GM12878 (cell line): ENCODE data around the gene WDSUB1. TPM values are rescaled to one million over a fixed set of nuclear protein-coding genes. Genes with fewer than 3 reads are reported as not detected.

Experiments
- ATF7 ChIP-seq: fragments of 450-650 bp; IDR thresholded peaks from 2 replicates; pipeline ENCODE4 v1.6.1; 2016; ENCODE audit warnings: low read depth, mild to moderate bottlenecking
- CHD2 ChIP-seq: IDR thresholded peaks from 2 replicates; pipeline ENCODE4 v1.6.1; 2011; ENCODE audit warnings: low read depth, low read length, improper control_type of control experiment, borderline replicate concordance
- CREB1 ChIP-seq: IDR thresholded peaks from 2 replicates; pipeline ENCODE4 v1.6.1; 2012; ENCODE audit warnings: low read depth, mild to moderate bottlenecking, inconsistent platforms
- GATAD2B ChIP-seq: fragments of 450-650 bp; conservative IDR thresholded peaks from 2 replicates; pipeline ENCODE4 v1.6.1; 2017; ENCODE audit warnings: low read depth, mild to moderate bottlenecking, moderate library complexity
- HDAC6 ChIP-seq: fragments of 200-600 bp; sonication (generic); IDR thresholded peaks from one replicate; pipeline ENCODE4 v1.8.0; 2017; ENCODE audit warnings: antibody characterized with exemption; ENCODE audit not compliant: unreplicated experiment
- KDM1A ChIP-seq: fragments of 200-600 bp; sonication (generic); IDR thresholded peaks from 2 replicates; pipeline ENCODE4 v1.6.1; 2016; ENCODE audit warnings: borderline replicate concordance
- MYB ChIP-seq: fragments of 150-350 bp; IDR thresholded peaks from 2 replicates; pipeline ENCODE4 v1.6.1; 2014; ENCODE audit warnings: mild to moderate bottlenecking, low read depth, low read length, borderline replicate concordance
- RB1 ChIP-seq: fragments of 450-650 bp; formaldehyde crosslinking; IDR thresholded peaks from 2 replicates; pipeline ENCODE4 v1.6.1; 2017; ENCODE audit warnings: mild to moderate bottlenecking, borderline replicate concordance
- RCOR1 ChIP-seq: conservative IDR thresholded peaks from 2 replicates; pipeline ENCODE4 v1.6.1; 2012; ENCODE audit warnings: low read depth, low read length, improper control_type of control experiment
- SREBF1 ChIP-seq: IDR thresholded peaks from 2 replicates; pipeline ENCODE4 v1.6.1; 2012; ENCODE audit warnings: mild to moderate bottlenecking, low read length
- TARDBP ChIP-seq: IDR thresholded peaks from 2 replicates; pipeline ENCODE4 v1.6.1; 2016; ENCODE audit warnings: borderline replicate concordance
- TBL1XR1 ChIP-seq: IDR thresholded peaks from 2 replicates; pipeline ENCODE4 v1.6.1; 2012; ENCODE audit warnings: low read depth, low read length, improper control_type of control experiment
- TCF12 ChIP-seq: IDR thresholded peaks from 2 replicates; pipeline ENCODE4 v1.6.1; 2011; ENCODE audit warnings: low read depth, mild to moderate bottlenecking, low read length
- YBX1 ChIP-seq: fragments of 450-650 bp; IDR thresholded peaks from 2 replicates; pipeline ENCODE4 v1.6.1; 2016; ENCODE audit warnings: antibody characterized with exemption
- ZNF217 ChIP-seq: fragments of 450-650 bp; IDR thresholded peaks from 2 replicates; pipeline ENCODE4 v1.6.1; 2017; ENCODE audit warnings: antibody characterized with exemption, mild to moderate bottlenecking
- ZNF274 ChIP-seq: IDR thresholded peaks from one replicate; pipeline ENCODE4 v1.8.0; 2011; ENCODE audit not compliant: insufficient read length, insufficient read depth
- polyA plus RNA-seq, 11 experiments: library from polyadenylated mRNA; depleted of rRNA in 4 of 11; unstranded in 6 of 11; stranded (reverse) in 5 of 11; fragments of >200 nt; fragmentation: Nextera tagmentation in 4 of 11; fragmentation: Illumina TruSeq in 1 of 11; extraction: Ambion mirVana in 4 of 11; extraction: Trizol in 1 of 11; gene quantifications; 1 replicate in 1 of 11; 2 replicates in 10 of 11; pipeline versions ENCODE4 v1.2.1 to v1.2.3, GENCODE V29; 2011 to 2016; ENCODE audit warnings: inconsistent platforms in 2 of 11, missing spikeins in 2 of 11, low read depth in 1 of 11
- total RNA-seq, 4 experiments: library from RNA; depleted of rRNA in 3 of 4; stranded (reverse); fragments of >200 nt in 3 of 4; fragmentation: Illumina TruSeq in 1 of 4; extraction: Trizol in 1 of 4; gene quantifications; 2 replicates each; pipeline versions ENCODE4 v1.2.1 to v1.2.3, GENCODE V29; 2013 to 2021
- TF ChIP-seq, protein P1 (sequence below): IDR thresholded peaks from 2 replicates; pipeline ENCODE4 v1.6.1; 2012; ENCODE audit warnings: low read depth, low read length, improper control_type of control experiment
- TF ChIP-seq, protein P2 (sequence below): fragments of 450-650 bp; IDR thresholded peaks from 2 replicates; pipeline ENCODE4 v1.6.1; 2014; ENCODE audit warnings: mild to moderate bottlenecking
- TF ChIP-seq, protein P3 (sequence below): IDR thresholded peaks from 2 replicates; pipeline ENCODE4 v1.6.1; 2011; ENCODE audit warnings: borderline replicate concordance, low read depth, mild to moderate bottlenecking, moderate library complexity, mixed read lengths, low read length; ENCODE audit not compliant: insufficient read depth; ENCODE audit errors: extremely low read length
- TF ChIP-seq, protein P4 (sequence below): IDR thresholded peaks from 2 replicates; pipeline ENCODE4 v1.6.1; 2012; ENCODE audit warnings: low read length, inconsistent platforms
- TF ChIP-seq, protein P5 (sequence below): fragments of 450-650 bp; IDR thresholded peaks from 2 replicates; pipeline ENCODE4 v1.6.1; 2017; ENCODE audit warnings: mild to moderate bottlenecking, low read depth, inconsistent platforms; ENCODE audit not compliant: poor library complexity, severe bottlenecking
- TF ChIP-seq, protein P6 (sequence below), 3 experiments: IDR thresholded peaks in 2 of 3; conservative IDR thresholded peaks in 1 of 3; 2 replicates each; pipeline ENCODE4 v1.5.1; 2011; ENCODE audit warnings: low read depth in 3 of 3, low read length in 3 of 3, mild to moderate bottlenecking in 3 of 3, control low read depth in 2 of 3, moderate library complexity in 2 of 3, inconsistent platforms in 1 of 3, mixed read lengths in 1 of 3; ENCODE audit not compliant: control insufficient read depth in 2 of 3, insufficient read depth in 1 of 3; ENCODE audit errors: extremely low read depth in 1 of 3

Gene WDSUB1
- total and polyA plus RNA-seq, 10 of the 15 experiments (the other 5 are each of a cell fraction or from before 2014, with no cell fraction given) = 4.4 to 12.7 (median 7.6) TPM

DNA sequence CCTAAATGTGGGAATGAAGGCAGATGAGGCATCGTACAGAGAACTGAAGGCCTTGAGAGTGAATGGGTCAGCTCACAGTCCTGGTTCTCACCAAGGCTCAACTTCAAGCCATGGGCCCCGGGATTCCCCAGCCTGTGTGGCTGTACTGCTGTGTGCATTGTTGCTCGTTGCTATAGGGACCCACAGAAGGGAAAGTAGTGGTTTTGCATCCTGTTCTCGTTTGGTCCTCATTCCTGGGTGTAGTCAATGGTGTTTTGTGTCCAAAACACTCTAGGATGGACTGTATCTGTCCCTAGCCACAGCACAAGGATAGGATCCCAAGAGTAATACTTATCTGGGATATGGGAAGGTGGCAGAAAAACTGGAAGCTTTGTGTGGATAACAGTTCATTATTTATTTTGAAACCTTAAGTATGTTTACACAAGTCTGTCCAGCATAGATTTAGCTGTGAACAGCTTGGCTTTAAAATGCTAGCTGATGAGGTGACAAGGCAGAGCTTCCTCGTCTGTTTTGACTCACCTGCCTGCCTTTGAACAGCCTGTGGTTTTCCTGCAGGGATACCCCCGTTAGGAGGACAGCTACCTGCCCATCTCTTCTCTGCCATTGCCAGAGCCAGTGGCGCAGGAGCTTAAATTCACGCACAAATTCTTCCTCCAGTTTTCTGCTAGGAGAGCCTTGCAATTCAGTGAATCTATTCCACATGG is 85.0 kb downstream of the WDSUB1 start (continued):
- TF ChIP-seq, protein P1, sequence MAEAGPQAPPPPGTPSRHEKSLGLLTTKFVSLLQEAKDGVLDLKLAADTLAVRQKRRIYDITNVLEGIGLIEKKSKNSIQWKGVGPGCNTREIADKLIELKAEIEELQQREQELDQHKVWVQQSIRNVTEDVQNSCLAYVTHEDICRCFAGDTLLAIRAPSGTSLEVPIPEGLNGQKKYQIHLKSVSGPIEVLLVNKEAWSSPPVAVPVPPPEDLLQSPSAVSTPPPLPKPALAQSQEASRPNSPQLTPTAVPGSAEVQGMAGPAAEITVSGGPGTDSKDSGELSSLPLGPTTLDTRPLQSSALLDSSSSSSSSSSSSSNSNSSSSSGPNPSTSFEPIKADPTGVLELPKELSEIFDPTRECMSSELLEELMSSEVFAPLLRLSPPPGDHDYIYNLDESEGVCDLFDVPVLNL = no peak
- TF ChIP-seq RB1 (no peak), TCF12 (no peak), ATF7 (no peak), SREBF1 (no peak), HDAC6 (no peak), ZNF274 (no peak), MYB (no peak), RCOR1 (0 out of 2 replicates have a peak, but pooled peaks have one; percentile 60), GATAD2B (no peak), KDM1A (no peak), YBX1 (no peak), CREB1 (no peak), TARDBP (no peak), ZNF217 (no peak), TBL1XR1 (no peak), CHD2 (no peak)
- TF ChIP-seq, protein P2, sequence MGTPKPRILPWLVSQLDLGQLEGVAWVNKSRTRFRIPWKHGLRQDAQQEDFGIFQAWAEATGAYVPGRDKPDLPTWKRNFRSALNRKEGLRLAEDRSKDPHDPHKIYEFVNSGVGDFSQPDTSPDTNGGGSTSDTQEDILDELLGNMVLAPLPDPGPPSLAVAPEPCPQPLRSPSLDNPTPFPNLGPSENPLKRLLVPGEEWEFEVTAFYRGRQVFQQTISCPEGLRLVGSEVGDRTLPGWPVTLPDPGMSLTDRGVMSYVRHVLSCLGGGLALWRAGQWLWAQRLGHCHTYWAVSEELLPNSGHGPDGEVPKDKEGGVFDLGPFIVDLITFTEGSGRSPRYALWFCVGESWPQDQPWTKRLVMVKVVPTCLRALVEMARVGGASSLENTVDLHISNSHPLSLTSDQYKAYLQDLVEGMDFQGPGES = no peak
- TF ChIP-seq, protein P3, sequence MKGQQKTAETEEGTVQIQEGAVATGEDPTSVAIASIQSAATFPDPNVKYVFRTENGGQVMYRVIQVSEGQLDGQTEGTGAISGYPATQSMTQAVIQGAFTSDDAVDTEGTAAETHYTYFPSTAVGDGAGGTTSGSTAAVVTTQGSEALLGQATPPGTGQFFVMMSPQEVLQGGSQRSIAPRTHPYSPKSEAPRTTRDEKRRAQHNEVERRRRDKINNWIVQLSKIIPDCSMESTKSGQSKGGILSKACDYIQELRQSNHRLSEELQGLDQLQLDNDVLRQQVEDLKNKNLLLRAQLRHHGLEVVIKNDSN = no peak
- TF ChIP-seq, protein P4, sequence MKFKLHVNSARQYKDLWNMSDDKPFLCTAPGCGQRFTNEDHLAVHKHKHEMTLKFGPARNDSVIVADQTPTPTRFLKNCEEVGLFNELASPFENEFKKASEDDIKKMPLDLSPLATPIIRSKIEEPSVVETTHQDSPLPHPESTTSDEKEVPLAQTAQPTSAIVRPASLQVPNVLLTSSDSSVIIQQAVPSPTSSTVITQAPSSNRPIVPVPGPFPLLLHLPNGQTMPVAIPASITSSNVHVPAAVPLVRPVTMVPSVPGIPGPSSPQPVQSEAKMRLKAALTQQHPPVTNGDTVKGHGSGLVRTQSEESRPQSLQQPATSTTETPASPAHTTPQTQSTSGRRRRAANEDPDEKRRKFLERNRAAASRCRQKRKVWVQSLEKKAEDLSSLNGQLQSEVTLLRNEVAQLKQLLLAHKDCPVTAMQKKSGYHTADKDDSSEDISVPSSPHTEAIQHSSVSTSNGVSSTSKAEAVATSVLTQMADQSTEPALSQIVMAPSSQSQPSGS = no peak
- TF ChIP-seq, protein P5, sequence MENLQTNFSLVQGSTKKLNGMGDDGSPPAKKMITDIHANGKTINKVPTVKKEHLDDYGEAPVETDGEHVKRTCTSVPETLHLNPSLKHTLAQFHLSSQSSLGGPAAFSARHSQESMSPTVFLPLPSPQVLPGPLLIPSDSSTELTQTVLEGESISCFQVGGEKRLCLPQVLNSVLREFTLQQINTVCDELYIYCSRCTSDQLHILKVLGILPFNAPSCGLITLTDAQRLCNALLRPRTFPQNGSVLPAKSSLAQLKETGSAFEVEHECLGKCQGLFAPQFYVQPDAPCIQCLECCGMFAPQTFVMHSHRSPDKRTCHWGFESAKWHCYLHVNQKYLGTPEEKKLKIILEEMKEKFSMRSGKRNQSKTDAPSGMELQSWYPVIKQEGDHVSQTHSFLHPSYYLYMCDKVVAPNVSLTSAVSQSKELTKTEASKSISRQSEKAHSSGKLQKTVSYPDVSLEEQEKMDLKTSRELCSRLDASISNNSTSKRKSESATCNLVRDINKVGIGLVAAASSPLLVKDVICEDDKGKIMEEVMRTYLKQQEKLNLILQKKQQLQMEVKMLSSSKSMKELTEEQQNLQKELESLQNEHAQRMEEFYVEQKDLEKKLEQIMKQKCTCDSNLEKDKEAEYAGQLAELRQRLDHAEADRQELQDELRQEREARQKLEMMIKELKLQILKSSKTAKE = no peak
- TF ChIP-seq, protein P6, sequence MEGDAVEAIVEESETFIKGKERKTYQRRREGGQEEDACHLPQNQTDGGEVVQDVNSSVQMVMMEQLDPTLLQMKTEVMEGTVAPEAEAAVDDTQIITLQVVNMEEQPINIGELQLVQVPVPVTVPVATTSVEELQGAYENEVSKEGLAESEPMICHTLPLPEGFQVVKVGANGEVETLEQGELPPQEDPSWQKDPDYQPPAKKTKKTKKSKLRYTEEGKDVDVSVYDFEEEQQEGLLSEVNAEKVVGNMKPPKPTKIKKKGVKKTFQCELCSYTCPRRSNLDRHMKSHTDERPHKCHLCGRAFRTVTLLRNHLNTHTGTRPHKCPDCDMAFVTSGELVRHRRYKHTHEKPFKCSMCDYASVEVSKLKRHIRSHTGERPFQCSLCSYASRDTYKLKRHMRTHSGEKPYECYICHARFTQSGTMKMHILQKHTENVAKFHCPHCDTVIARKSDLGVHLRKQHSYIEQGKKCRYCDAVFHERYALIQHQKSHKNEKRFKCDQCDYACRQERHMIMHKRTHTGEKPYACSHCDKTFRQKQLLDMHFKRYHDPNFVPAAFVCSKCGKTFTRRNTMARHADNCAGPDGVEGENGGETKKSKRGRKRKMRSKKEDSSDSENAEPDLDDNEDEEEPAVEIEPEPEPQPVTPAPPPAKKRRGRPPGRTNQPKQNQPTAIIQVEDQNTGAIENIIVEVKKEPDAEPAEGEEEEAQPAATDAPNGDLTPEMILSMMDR (IDR thresholded peaks at IDR 0.05 in 2 of 3, conservative IDR thresholded peaks at IDR 0.05 in 1 of 3; ENCODE audit: control insufficient read depth in 2 of 3, extremely low read depth in 1 of 3, insufficient read depth in 1 of 3, low read depth in 3 of 3, low read length in 3 of 3) = no peak
